Tibial nerve (tissue), 4 donors: ENCODE results near the gene CEP135. TPM values are rescaled to one million over a fixed set of nuclear protein-coding genes. Genes with fewer than 3 reads are reported as not detected.

ENCODE experiments used
- DNase-seq, 2 donors: peaks; one replicate each; pipeline ENCODE4 v3.0.0-alpha.2; 2019; ENCODE audit warnings: low spot score in 2 of 2
- H3K27ac ChIP-seq, 4 donors: fragments of 200-600 bp; sonication (generic) in 3 of 4; one replicate each; pipeline ENCODE4 v1.5.1; 2017 to 2019; ENCODE audit warnings: mild to moderate bottlenecking in 1 of 4
- H3K27me3 ChIP-seq, 2 donors: fragments of 200-600 bp; sonication (generic) in 1 of 2; one replicate each; pipeline versions ENCODE4 v1.5.1 to v1.6.0; 2017 to 2019
- H3K36me3 ChIP-seq, 3 donors: fragments of 200-600 bp; sonication (generic); one replicate each; pipeline ENCODE4 v1.5.1; 2018 to 2019
- H3K4me1 ChIP-seq, 4 donors: fragments of 200-600 bp; sonication (generic) in 3 of 4; one replicate each; pipeline ENCODE4 v1.5.1; 2017 to 2019
- H3K4me3 ChIP-seq, 4 donors: fragments of 200-600 bp; sonication (generic) in 3 of 4; one replicate each; pipeline ENCODE4 v1.5.1; 2017 to 2019; ENCODE audit warnings: mild to moderate bottlenecking in 1 of 4, moderate library complexity in 1 of 4
- H3K9me3 ChIP-seq, 4 donors: fragments of 200-600 bp; sonication (generic) in 3 of 4; one replicate each; pipeline ENCODE4 v1.5.1; 2017 to 2019
- EP300 ChIP-seq, 2 donors: sonication (generic); formaldehyde crosslinking; IDR thresholded peaks; one replicate each; pipeline ENCODE4 v1.6.1; 2017; ENCODE audit warnings: antibody characterized with exemption in 2 of 2, mild to moderate bottlenecking in 1 of 2
- POLR2A ChIP-seq, 2 donors: fragments of 450-650 bp; IDR thresholded peaks; one replicate each; pipeline ENCODE4 v1.6.1; 2017; ENCODE audit warnings: antibody characterized with exemption in 2 of 2, mild to moderate bottlenecking in 2 of 2, moderate library complexity in 2 of 2
- WGBS, 2 donors: methylation state at CpG; one replicate each; pipeline ENCODE4 v1.1.5; 2018; 5-methylcytosine and 5-hydroxymethylcytosine counted together
- total RNA-seq, 4 donors: library from RNA; depleted of rRNA; stranded (reverse); fragments of >200 nt; gene quantifications; one replicate each; pipeline ENCODE4 v1.1.0, GENCODE V29; 2016
- TF ChIP-seq, protein P1 (sequence below), 5 experiments: fragments of 200-600 bp in 3 of 5; fragments of 450-650 bp in 2 of 5; sonication (generic) in 3 of 5; IDR thresholded peaks; one replicate each; pipeline ENCODE4 v1.5.1; 2016 to 2019; ENCODE audit warnings: antibody characterized with exemption in 5 of 5, mild to moderate bottlenecking in 3 of 5, moderate library complexity in 2 of 5

CEP135 gene
- total RNA-seq, 4 donors from 2014 or later = 3.5 to 9.6 (median 8.9) TPM

DNA sequence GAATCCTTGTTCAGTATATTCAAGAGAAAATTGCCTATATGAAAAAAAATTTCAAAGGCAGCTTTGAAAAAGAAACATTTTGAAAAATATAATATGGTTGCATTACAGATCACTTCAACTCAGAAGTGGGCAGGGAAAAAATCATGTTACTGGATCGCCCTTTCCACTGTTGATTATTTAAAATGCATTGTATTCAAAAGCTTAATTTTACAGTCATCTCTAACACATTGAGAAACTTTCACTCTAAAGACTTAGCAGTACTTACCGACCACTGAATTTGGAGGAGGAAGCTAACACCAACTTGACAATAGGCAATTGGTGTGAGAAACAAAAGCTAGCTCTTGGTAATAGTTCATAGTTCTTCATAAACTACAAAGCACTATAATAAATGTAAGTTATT lies 101.9 kb downstream of the CEP135 start:
- Histone ChIP-seq H3K4me3 (no peak overlapping the region), H3K27ac (no peak overlapping the region), H3K9me3 (no peaks in the 10 kb centered on the region), H3K4me1 (peaks cover 0 to 20% (median 4%) of the 10 kb centered on the region in 4 donors), H3K27me3 (peaks cover 0 to 18% of the 10 kb centered on the region in 2 donors), H3K36me3 (no peaks in the 10 kb centered on the region)
- no peak for DNase-seq
- TF ChIP-seq POLR2A (IDR thresholded peaks at IDR 0.05) (no peak), EP300 (IDR thresholded peaks at IDR 0.05) (no peak)
- TF ChIP-seq, protein P1, sequence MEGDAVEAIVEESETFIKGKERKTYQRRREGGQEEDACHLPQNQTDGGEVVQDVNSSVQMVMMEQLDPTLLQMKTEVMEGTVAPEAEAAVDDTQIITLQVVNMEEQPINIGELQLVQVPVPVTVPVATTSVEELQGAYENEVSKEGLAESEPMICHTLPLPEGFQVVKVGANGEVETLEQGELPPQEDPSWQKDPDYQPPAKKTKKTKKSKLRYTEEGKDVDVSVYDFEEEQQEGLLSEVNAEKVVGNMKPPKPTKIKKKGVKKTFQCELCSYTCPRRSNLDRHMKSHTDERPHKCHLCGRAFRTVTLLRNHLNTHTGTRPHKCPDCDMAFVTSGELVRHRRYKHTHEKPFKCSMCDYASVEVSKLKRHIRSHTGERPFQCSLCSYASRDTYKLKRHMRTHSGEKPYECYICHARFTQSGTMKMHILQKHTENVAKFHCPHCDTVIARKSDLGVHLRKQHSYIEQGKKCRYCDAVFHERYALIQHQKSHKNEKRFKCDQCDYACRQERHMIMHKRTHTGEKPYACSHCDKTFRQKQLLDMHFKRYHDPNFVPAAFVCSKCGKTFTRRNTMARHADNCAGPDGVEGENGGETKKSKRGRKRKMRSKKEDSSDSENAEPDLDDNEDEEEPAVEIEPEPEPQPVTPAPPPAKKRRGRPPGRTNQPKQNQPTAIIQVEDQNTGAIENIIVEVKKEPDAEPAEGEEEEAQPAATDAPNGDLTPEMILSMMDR (IDR thresholded peaks at IDR 0.05) = no peak
- 50 to 57% methylated on average over 2 of the region's 2 CpGs for WGBS, 2 donors

GRCh38 chr4:56051029-56051709 lies 102.4 kb downstream of the CEP135 start:
- no peak for TF ChIP-seq POLR2A (IDR thresholded peaks at IDR 0.05)
- TF ChIP-seq, protein P1 (IDR thresholded peaks at IDR 0.05) = no peak
- TF ChIP-seq EP300 (IDR thresholded peaks at IDR 0.05) = no peak
- WGBS, 2 donors = 81 to 90% methylated on average over 7 of the region's 7 CpGs
- Histone ChIP-seq H3K27ac (no peak overlapping the region), H3K9me3 (no peaks in the 10 kb centered on the region), H3K27me3 (peaks cover 0 to 18% of the 10 kb centered on the region in 2 donors), H3K36me3 (no peaks in the 10 kb centered on the region), H3K4me1 (peaks cover 0 to 20% (median 4%) of the 10 kb centered on the region in 4 donors), H3K4me3 (no peak overlapping the region)
- DNase-seq = no peak

DNA sequence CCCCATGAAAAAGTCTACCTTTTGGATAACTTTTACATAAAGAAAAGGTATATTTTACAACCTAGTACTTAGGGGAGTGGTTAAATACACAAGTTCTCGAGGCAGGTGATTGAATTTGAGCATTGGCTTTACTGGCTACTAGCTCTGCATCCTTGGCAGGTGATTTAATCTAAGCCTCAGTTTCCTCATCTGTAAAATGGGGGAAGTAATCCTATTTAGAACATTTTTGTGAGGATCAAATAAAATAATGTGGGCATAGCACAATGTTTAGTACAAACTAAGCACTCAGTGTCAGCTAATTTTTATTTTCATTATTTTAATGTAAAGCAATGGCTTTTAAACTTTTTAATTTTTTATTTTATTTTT lies 102.9 kb downstream of the CEP135 start:
- Histone ChIP-seq H3K4me1 (peaks cover 0 to 20% (median 4%) of the 10 kb centered on the region in 4 donors), H3K36me3 (no peaks in the 10 kb centered on the region), H3K9me3 (no peaks in the 10 kb centered on the region), H3K27me3 (peaks cover 0 to 18% of the 10 kb centered on the region in 2 donors), H3K27ac (no peak overlapping the region), H3K4me3 (no peak overlapping the region)
- no peak for DNase-seq
- 93 to 100% methylated on average over 1 of the region's 1 CpG for WGBS, 2 donors
- TF ChIP-seq, protein P1 (IDR thresholded peaks at IDR 0.05) = no peak
- TF ChIP-seq EP300 (IDR thresholded peaks at IDR 0.05) (no peak), POLR2A (IDR thresholded peaks at IDR 0.05) (no peak)

DNA sequence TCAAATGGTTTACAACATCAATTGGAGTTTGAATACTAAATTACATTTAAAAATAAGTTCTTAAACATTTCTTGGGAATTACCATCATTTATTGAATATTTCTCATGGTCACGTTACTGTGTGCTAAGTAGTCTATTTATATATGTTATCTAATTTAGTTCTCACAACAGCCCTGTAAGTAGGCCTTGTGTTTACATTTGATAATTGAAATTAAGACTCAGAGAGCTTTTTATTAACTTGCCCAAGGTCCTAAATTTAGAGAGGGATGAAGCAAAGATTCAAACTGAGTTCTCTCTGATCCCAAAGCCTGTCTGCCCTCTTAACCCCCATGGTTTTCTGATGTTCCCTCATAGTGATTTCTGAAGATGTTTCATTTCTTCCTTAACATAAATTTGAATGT lies 103.7 kb downstream of the CEP135 start:
- Histone ChIP-seq H3K4me3 (no peak overlapping the region), H3K27me3 (peaks cover 0 to 18% of the 10 kb centered on the region in 2 donors), H3K27ac (no peak overlapping the region), H3K36me3 (no peaks in the 10 kb centered on the region), H3K9me3 (no peaks in the 10 kb centered on the region), H3K4me1 (peaks cover 0 to 20% (median 4%) of the 10 kb centered on the region in 4 donors)
- DNase-seq = no peak
- 91 to 92% methylated on average over 1 of the region's 1 CpG for WGBS, 2 donors
- TF ChIP-seq, protein P1 (IDR thresholded peaks at IDR 0.05) = no peak
- no peak for TF ChIP-seq POLR2A (IDR thresholded peaks at IDR 0.05)
- no peak for TF ChIP-seq EP300 (IDR thresholded peaks at IDR 0.05)

DNA sequence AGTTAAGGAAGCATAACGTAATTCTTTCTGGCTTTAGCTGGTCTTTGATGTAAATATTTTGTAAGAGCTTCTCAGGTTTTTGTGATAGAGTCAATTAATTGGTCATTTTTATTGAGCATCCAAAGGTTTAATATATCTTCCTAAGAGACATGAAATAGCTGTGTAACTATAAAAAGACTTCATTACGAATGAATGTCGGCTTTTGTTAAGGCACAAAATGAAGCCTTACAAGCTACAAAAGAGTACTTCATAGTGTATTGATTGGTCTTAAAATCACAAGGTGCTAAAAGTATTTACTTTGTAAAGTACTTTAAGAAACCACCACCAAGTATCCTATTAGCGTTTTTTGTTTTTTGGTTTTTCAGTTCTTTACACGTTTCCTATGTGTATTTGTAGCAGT lies 104.2 kb downstream of the CEP135 start:
- Histone ChIP-seq H3K36me3 (no peaks in the 10 kb centered on the region), H3K4me3 (no peak overlapping the region), H3K27ac (no peak overlapping the region), H3K4me1 (peaks cover 0 to 20% (median 4%) of the 10 kb centered on the region in 4 donors), H3K27me3 (peaks cover 0 to 18% of the 10 kb centered on the region in 2 donors), H3K9me3 (no peaks in the 10 kb centered on the region)
- 61 to 67% methylated on average over 5 of the region's 5 CpGs for WGBS, 2 donors
- TF ChIP-seq, protein P1 (IDR thresholded peaks at IDR 0.05) = no peak
- TF ChIP-seq EP300 (IDR thresholded peaks at IDR 0.05) = no peak
- no peak for TF ChIP-seq POLR2A (IDR thresholded peaks at IDR 0.05)
- DNase-seq = no peak
